ENCODE data around the gene ANKRD12. TPM values are rescaled to one million over a fixed set of nuclear protein-coding genes. Genes with fewer than 3 reads are reported as not detected.

The ANKRD12 gene
- total and polyA plus RNA-seq, 2 of the 4 experiments (the other 2 are of a cell fraction) = 2.6 to 12.9 TPM

GRCh38 chr18:9248661-9249060 lies 112.1 kb downstream of the ANKRD12 start:
- no peak overlapping the region for H3K14ac ChIP-seq (replicated peaks; ENCODE audit: low read depth, low read length)
- H3K4me2 ChIP-seq (ENCODE audit: low read depth, low read length) = no peak overlapping the region
- no peak overlapping the region for H3K23ac ChIP-seq (ENCODE audit: low read depth, low read length)
- peaks cover 7% of the 10 kb centered on the region for H3K36me3 ChIP-seq (ENCODE audit: control insufficient read depth, insufficient read depth, low read length)
- H3K9me1 ChIP-seq (ENCODE audit: insufficient read depth, low read length) = 0 out of 2 replicates have a peak, but pooled peaks cover 3% of the 10 kb centered on the region
- H3K9ac ChIP-seq (ENCODE audit: low read depth, low read length) = no peak overlapping the region
- H3K27me3 ChIP-seq (ENCODE audit: control insufficient read depth, insufficient read depth, low read length) = no peaks in the 10 kb centered on the region
- in situ Hi-C loops (cut with MboI; ENCODE audit: low sequenced_read_pairs) = no loop called here
- H3K9me3 ChIP-seq (ENCODE audit: control insufficient read depth, insufficient read depth, low read length) = no peaks in the 10 kb centered on the region
- DNase-seq = no peak
- no peak overlapping the region for H2AK5ac ChIP-seq (ENCODE audit: low read depth, low read length)
- WGBS, 2 experiments (ENCODE audit: extremely low coverage in 2 of 2, insufficient read length in 1 of 2) = no CpG with 5 or more reads among the region's 4 CpGs
- ChIA-PET POLR2A (ENCODE audit: unreplicated experiment) (no interaction called here), CTCF (interaction anchor here (0.7 to 0.9 kb wide), 2 partner anchors 14 to 1144 kb away, joined by 3 read pairs; no protein-coding TSS in a partner anchor)
- H3K56ac ChIP-seq (ENCODE audit: extremely low read depth, insufficient read depth, low read length) = no peak overlapping the region
- BruUV-seq (replicated peaks) = no TSS peak
- no peak overlapping the region for H2BK20ac ChIP-seq (ENCODE audit: low read depth, low read length)
- H2BK5ac ChIP-seq (ENCODE audit: low read depth, low read length, poor library complexity, severe bottlenecking) = no peak overlapping the region
- no peak overlapping the region for H3K4ac ChIP-seq (ENCODE audit: low read depth, low read length)
- no peak for TF ChIP-seq POLR2A (IDR thresholded peaks at IDR 0.05; ENCODE audit: low read depth, low read length)
- TF ChIP-seq MAFK (IDR thresholded peaks at IDR 0.05; ENCODE audit: low read depth, low read length) = no peak
- no peak for ATAC-seq (ENCODE audit: low read depth)
- no peak overlapping the region for H3K27ac ChIP-seq (ENCODE audit: insufficient read depth, low read length)
- 0 out of 2 replicates have a peak, but pooled peaks cover 2% of the 10 kb centered on the region for H3K4me1 ChIP-seq (ENCODE audit: control insufficient read depth, insufficient read depth, low read length)
- dilution Hi-C loops (cut with HindIII; ENCODE audit: low sequenced_read_pairs, unreplicated experiment) = no loop called here
- H2BK120ac ChIP-seq (ENCODE audit: low read depth, low read length) = no peak overlapping the region
- no peak overlapping the region for H3K18ac ChIP-seq (ENCODE audit: low read depth, low read length)
- no peak overlapping the region for H2AFZ ChIP-seq (replicated peaks; ENCODE audit: low read length, poor library complexity)
- no peak overlapping the region for H4K8ac ChIP-seq (ENCODE audit: low read depth in 2 of 2, low read length in 2 of 2)
- no peak overlapping the region for H2AK9ac ChIP-seq (replicated peaks; ENCODE audit: low read depth, low read length, poor library complexity)
- intact Hi-C loops (cut with micrococcal nuclease) = no loop called here
- no peak overlapping the region for H4K91ac ChIP-seq (ENCODE audit: insufficient read depth, low read depth, low read length)
- no peak overlapping the region for H2BK15ac ChIP-seq (ENCODE audit: low read depth, low read length)
- peaks cover 6% of the 10 kb centered on the region; the same call in 1 of the 2 replicates for H4K20me1 ChIP-seq (ENCODE audit: insufficient read depth, low read length)
- no peak overlapping the region for H3K4me3 ChIP-seq (ENCODE audit: insufficient read depth, low read depth, low read length)
- no peak overlapping the region for H4K5ac ChIP-seq (ENCODE audit: low read depth, low read length)
- H3K79me1 ChIP-seq (ENCODE audit: low read depth in 1 of 2, low read length in 2 of 2) = peaks cover 9 to 21% of the 10 kb centered on the region in 2 experiments
